Osteoblast (primary cell): ENCODE data around the gene MTCL1. TPM values are rescaled to one million over a fixed set of nuclear protein-coding genes. Genes with fewer than 3 reads are reported as not detected.

Source experiments
- DNase-seq: peaks from one replicate; pipeline ENCODE4 v3.0.0; 2011; ENCODE audit warnings: low spot score, mixed read lengths; ENCODE audit not compliant: insufficient read length; ENCODE audit errors: missing footprints
- H2AFZ ChIP-seq: 2 replicates; pipeline ENCODE4 v1.6.0; 2011; ENCODE audit warnings: mild to moderate bottlenecking, low read length
- H3K27ac ChIP-seq: 2 replicates; pipeline ENCODE4 v1.5.1; 2011; ENCODE audit warnings: mild to moderate bottlenecking, low read depth, low read length, moderate library complexity
- H3K27me3 ChIP-seq: 2 replicates; pipeline ENCODE4 v1.6.0; 2012; ENCODE audit warnings: mild to moderate bottlenecking, control low read depth, inconsistent platforms, low read length, moderate library complexity; ENCODE audit not compliant: insufficient read depth
- H3K36me3 ChIP-seq: 2 replicates; pipeline ENCODE4 v1.5.1; 2011; ENCODE audit warnings: mild to moderate bottlenecking, low read length, control low read depth, moderate library complexity; ENCODE audit not compliant: insufficient read depth
- H3K4me1 ChIP-seq: 2 replicates; pipeline ENCODE4 v1.5.1; 2011; ENCODE audit warnings: mild to moderate bottlenecking, low read length, control low read depth, moderate library complexity; ENCODE audit not compliant: insufficient read depth
- H3K4me2 ChIP-seq: 2 replicates; pipeline ENCODE4 v1.6.0; 2011; ENCODE audit warnings: mild to moderate bottlenecking, low read length; ENCODE audit not compliant: insufficient read depth
- H3K4me3 ChIP-seq: fragments of 200-600 bp; sonication (generic); 3 replicates; pipeline ENCODE4 v1.5.1; 2012; ENCODE audit warnings: mild to moderate bottlenecking, low read length, inconsistent platforms; ENCODE audit not compliant: insufficient read depth
- H3K79me2 ChIP-seq: 2 replicates; pipeline ENCODE4 v1.6.0; 2012; ENCODE audit warnings: mild to moderate bottlenecking, low read length, control low read depth, inconsistent platforms; ENCODE audit not compliant: insufficient read depth
- H3K9me3 ChIP-seq: 2 replicates; pipeline ENCODE4 v1.5.1; 2011; ENCODE audit warnings: low read depth, low read length, control low read depth
- H4K20me1 ChIP-seq: 2 replicates; pipeline ENCODE4 v1.6.0; 2012; ENCODE audit warnings: mild to moderate bottlenecking, low read length, control low read depth; ENCODE audit not compliant: insufficient read depth
- total RNA-seq: library from RNA; depleted of rRNA; stranded (reverse); fragments of >200 nt; gene quantifications from 2 replicates; pipeline ENCODE4 v1.2.3, GENCODE V29; 2012
- TF ChIP-seq, protein P1 (sequence below): IDR thresholded peaks from 2 replicates; pipeline ENCODE4 v1.5.1; 2011; ENCODE audit warnings: mild to moderate bottlenecking, low read depth, low read length, moderate library complexity; ENCODE audit errors: extremely low read depth

MTCL1 gene
- total RNA-seq, 1 donor, result 38.0 TPM

DNA sequence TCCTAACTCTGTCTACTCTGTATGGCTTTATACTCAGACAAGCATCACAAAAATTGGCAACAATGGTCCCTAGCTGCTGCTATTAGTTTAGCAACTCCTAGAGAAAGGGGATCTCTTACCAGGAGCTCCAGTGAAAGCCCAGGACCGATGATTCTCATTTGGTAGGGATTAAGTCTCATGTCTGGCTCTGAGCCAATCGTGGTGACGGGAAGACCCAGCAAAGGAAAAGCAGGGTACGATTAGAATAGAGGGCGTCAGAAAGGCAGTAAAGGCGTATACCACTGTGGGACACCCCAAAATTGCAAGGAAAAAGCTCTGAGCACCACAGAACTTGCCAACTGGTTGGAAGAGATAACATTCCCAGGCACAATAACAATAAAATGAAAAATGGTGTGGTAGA is 129.5 kb downstream of the MTCL1 start:
- Histone ChIP-seq H3K79me2 (no peaks in the 10 kb centered on the region), H3K27me3 (no peaks in the 10 kb centered on the region), H3K27ac (peak overlapping the region; percentile 3), H2AFZ (no peak overlapping the region), H3K4me3 (no peak overlapping the region), H3K9me3 (no peaks in the 10 kb centered on the region), H3K4me1 (peaks cover 13% of the 10 kb centered on the region), H3K36me3 (no peaks in the 10 kb centered on the region), H4K20me1 (no peaks in the 10 kb centered on the region), H3K4me2 (peak overlapping the region; percentile 35)
- no peak for DNase-seq
- TF ChIP-seq, protein P1, sequence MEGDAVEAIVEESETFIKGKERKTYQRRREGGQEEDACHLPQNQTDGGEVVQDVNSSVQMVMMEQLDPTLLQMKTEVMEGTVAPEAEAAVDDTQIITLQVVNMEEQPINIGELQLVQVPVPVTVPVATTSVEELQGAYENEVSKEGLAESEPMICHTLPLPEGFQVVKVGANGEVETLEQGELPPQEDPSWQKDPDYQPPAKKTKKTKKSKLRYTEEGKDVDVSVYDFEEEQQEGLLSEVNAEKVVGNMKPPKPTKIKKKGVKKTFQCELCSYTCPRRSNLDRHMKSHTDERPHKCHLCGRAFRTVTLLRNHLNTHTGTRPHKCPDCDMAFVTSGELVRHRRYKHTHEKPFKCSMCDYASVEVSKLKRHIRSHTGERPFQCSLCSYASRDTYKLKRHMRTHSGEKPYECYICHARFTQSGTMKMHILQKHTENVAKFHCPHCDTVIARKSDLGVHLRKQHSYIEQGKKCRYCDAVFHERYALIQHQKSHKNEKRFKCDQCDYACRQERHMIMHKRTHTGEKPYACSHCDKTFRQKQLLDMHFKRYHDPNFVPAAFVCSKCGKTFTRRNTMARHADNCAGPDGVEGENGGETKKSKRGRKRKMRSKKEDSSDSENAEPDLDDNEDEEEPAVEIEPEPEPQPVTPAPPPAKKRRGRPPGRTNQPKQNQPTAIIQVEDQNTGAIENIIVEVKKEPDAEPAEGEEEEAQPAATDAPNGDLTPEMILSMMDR, result no peak

GRCh38 chr18:8835521-8835953 is 130.2 kb downstream of the MTCL1 start:
- H3K4me2 ChIP-seq, result peak overlapping the region; percentile 35
- H3K79me2 ChIP-seq, result no peaks in the 10 kb centered on the region
- peaks cover 13% of the 10 kb centered on the region for H3K4me1 ChIP-seq
- H4K20me1 ChIP-seq, result no peaks in the 10 kb centered on the region
- TF ChIP-seq, protein P1, result no peak
- peak; percentile 91 for DNase-seq
- no peak overlapping the region for H3K4me3 ChIP-seq
- no peaks in the 10 kb centered on the region for H3K27me3 ChIP-seq
- no peak overlapping the region for H2AFZ ChIP-seq
- no peak overlapping the region for H3K27ac ChIP-seq
- no peaks in the 10 kb centered on the region for H3K9me3 ChIP-seq
- no peaks in the 10 kb centered on the region for H3K36me3 ChIP-seq

DNA sequence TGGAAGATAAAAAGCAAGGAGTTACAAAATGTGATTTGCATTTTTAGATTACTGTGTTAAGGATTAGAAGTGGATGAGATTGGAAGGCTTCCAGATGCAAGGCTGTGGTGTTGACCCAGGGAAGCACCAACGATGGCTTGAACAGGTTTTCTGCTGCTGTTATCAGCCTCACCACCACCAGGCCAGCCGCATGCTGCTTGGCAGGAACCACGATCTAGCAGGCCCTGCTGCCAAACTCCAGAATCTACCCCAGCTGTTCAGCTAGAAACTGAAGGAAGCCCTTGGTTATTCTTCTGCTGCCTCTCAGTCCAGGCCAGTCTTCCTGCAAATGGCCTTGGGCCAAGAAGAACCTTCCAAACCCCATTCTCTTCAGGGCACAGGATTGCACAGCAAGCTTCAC is 133.9 kb downstream of the MTCL1 start:
- TF ChIP-seq, protein P1, result no peak
- no peaks in the 10 kb centered on the region for H4K20me1 ChIP-seq
- H2AFZ ChIP-seq, result no peak overlapping the region
- H3K4me2 ChIP-seq, result no peak overlapping the region
- H3K9me3 ChIP-seq, result no peaks in the 10 kb centered on the region
- no peaks in the 10 kb centered on the region for H3K27me3 ChIP-seq
- no peak for DNase-seq
- H3K4me1 ChIP-seq, result peaks cover 18% of the 10 kb centered on the region
- H3K36me3 ChIP-seq, result no peaks in the 10 kb centered on the region
- H3K4me3 ChIP-seq, result no peak overlapping the region
- H3K27ac ChIP-seq, result no peak overlapping the region
- no peaks in the 10 kb centered on the region for H3K79me2 ChIP-seq

GRCh38 chr18:8841781-8842485 is 136.6 kb downstream of the MTCL1 start:
- no peaks in the 10 kb centered on the region for H3K27me3 ChIP-seq
- no peak overlapping the region for H3K4me3 ChIP-seq
- H3K4me2 ChIP-seq, result no peak overlapping the region
- no peak overlapping the region for H3K27ac ChIP-seq
- TF ChIP-seq, protein P1, result no peak
- no peaks in the 10 kb centered on the region for H3K36me3 ChIP-seq
- no peaks in the 10 kb centered on the region for H3K9me3 ChIP-seq
- H3K4me1 ChIP-seq, result peaks cover 5% of the 10 kb centered on the region
- H4K20me1 ChIP-seq, result no peaks in the 10 kb centered on the region
- H2AFZ ChIP-seq, result no peak overlapping the region
- H3K79me2 ChIP-seq, result no peaks in the 10 kb centered on the region
- DNase-seq, result no peak
